ENCODE data around the gene GALNT17.

GALNT17 gene

GRCh38 chr7:71384094-71384493 lies 252.2 kb downstream of the GALNT17 start:
- DNase-seq (ENCODE audit: extremely low spot score), result no peak
- TF ChIP-seq NFRKB (IDR thresholded peaks at IDR 0.05) (no peak), PKNOX1 (IDR thresholded peaks at IDR 0.05) (no peak), LEF1 (IDR thresholded peaks at IDR 0.05; ENCODE audit: borderline replicate concordance) (no peak), FOXK2 (IDR thresholded peaks at IDR 0.05) (no peak), HDGF (IDR thresholded peaks at IDR 0.05; ENCODE audit: borderline replicate concordance) (no peak), BHLHE40 (IDR thresholded peaks at IDR 0.05; ENCODE audit: borderline replicate concordance) (no peak), FOXM1 (IDR thresholded peaks at IDR 0.05; ENCODE audit: borderline replicate concordance) (no peak), CTBP1 (IDR thresholded peaks at IDR 0.05; ENCODE audit: borderline replicate concordance) (no peak), ARNT (IDR thresholded peaks at IDR 0.05) (no peak), FOXA1 (IDR thresholded peaks at IDR 0.05) (no peak), ELF4 (IDR thresholded peaks at IDR 0.05) (no peak), SP1 (IDR thresholded peaks at IDR 0.05) (no peak)
- ChIA-PET POLR2A (no interaction called here), CTCF (no interaction called here)

DNA sequence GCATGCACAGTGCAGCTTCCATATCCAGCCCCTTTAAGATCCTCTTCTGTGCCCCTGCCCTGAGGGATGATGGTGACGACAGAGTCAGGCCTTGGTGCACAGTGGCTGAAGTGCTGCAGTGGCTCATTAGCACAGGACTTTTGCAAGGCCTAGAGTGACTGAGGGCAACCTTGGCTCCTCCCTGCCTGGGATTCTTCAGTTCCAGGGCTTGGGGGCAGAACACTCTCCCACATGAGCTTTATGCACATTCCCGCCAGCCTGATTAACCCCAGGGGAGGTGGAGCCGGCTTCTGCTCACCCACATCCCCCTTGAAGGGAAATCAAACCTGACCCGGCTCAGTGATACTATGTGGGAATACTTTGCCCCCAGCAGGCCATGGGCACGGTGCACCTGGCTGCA lies 253.4 kb downstream of the GALNT17 start:
- POLR2A ChIA-PET, result no interaction called here
- TF ChIP-seq TARDBP (IDR thresholded peaks at IDR 0.05) (no peak), FOXM1 (IDR thresholded peaks at IDR 0.05; ENCODE audit: borderline replicate concordance) (no peak), SUZ12 (IDR thresholded peaks at IDR 0.05) (no peak), NFRKB (IDR thresholded peaks at IDR 0.05) (no peak), SP1 (IDR thresholded peaks at IDR 0.05) (no peak)
- CTCF ChIA-PET, result no interaction called here
- no peak for DNase-seq (ENCODE audit: extremely low spot score)

- ChIA-PET POLR2A (no interaction called here), CTCF (no interaction called here)
- TF ChIP-seq BHLHE40 (IDR thresholded peaks at IDR 0.05; ENCODE audit: borderline replicate concordance) (no peak), ELF4 (IDR thresholded peaks at IDR 0.05) (no peak), CTBP1 (IDR thresholded peaks at IDR 0.05; ENCODE audit: borderline replicate concordance) (no peak), PKNOX1 (IDR thresholded peaks at IDR 0.05) (no peak)
- DNase-seq (ENCODE audit: extremely low spot score), result no peak
Observed at GRCh38 chr7:71386152-71386785, 254.3 kb downstream of the GALNT17 start.

DNA sequence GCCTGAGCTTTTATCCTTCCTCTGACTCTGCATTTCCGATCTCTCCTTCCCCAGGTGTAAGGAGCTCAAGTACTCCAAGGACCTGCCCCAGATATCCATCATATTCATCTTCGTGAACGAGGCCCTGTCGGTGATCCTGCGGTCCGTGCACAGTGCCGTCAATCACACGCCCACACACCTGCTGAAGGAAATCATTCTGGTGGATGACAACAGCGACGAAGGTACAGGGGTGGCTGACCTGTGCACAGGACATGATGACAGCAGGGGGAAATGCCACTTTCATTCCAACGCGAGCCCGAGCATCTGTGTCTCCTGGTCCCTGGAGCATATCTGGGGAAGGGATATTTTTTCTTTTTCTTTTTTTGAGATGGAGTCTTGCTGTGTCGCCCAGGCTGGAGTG lies 256.2 kb downstream of the GALNT17 start:
- ChIA-PET CTCF (no interaction called here), POLR2A (no interaction called here)
- TF ChIP-seq FOXM1 (IDR thresholded peaks at IDR 0.05; ENCODE audit: borderline replicate concordance) (no peak), ELF4 (IDR thresholded peaks at IDR 0.05) (no peak), ARNT (IDR thresholded peaks at IDR 0.05) (no peak), HDGF (IDR thresholded peaks at IDR 0.05; ENCODE audit: borderline replicate concordance) (no peak), FOXA1 (IDR thresholded peaks at IDR 0.05) (no peak), PKNOX1 (IDR thresholded peaks at IDR 0.05) (no peak), SUZ12 (IDR thresholded peaks at IDR 0.05) (no peak), ZNF384 (IDR thresholded peaks at IDR 0.05) (no peak), BHLHE40 (IDR thresholded peaks at IDR 0.05; ENCODE audit: borderline replicate concordance) (no peak), NFRKB (IDR thresholded peaks at IDR 0.05) (no peak), FOXK2 (IDR thresholded peaks at IDR 0.05) (no peak)
- no peak for DNase-seq (ENCODE audit: extremely low spot score)

- TF ChIP-seq SUZ12 (IDR thresholded peaks at IDR 0.05), result no peak
- TF ChIP-seq L3MBTL2 (conservative IDR thresholded peaks at IDR 0.05), result no peak
- no peak for TF ChIP-seq ZNF384 (IDR thresholded peaks at IDR 0.05)
- no peak for TF ChIP-seq LEF1 (IDR thresholded peaks at IDR 0.05; ENCODE audit: borderline replicate concordance)
- no peak for TF ChIP-seq FOXA1 (IDR thresholded peaks at IDR 0.05)
- no peak for TF ChIP-seq TARDBP (IDR thresholded peaks at IDR 0.05)
- TF ChIP-seq SP1 (IDR thresholded peaks at IDR 0.05), result no peak
- no peak for TF ChIP-seq FOXK2 (IDR thresholded peaks at IDR 0.05)
- TF ChIP-seq ARNT (IDR thresholded peaks at IDR 0.05), result no peak
- TF ChIP-seq FOXM1 (IDR thresholded peaks at IDR 0.05; ENCODE audit: borderline replicate concordance), result no peak
- TF ChIP-seq CTBP1 (IDR thresholded peaks at IDR 0.05; ENCODE audit: borderline replicate concordance), result no peak
- no peak for TF ChIP-seq PKNOX1 (IDR thresholded peaks at IDR 0.05)
- ChIA-PET POLR2A (no interaction called here), CTCF (no interaction called here)
- DNase-seq (ENCODE audit: extremely low spot score), result no peak
Observed at GRCh38 chr7:71389976-71390375, 258.0 kb downstream of the GALNT17 start.

DNA sequence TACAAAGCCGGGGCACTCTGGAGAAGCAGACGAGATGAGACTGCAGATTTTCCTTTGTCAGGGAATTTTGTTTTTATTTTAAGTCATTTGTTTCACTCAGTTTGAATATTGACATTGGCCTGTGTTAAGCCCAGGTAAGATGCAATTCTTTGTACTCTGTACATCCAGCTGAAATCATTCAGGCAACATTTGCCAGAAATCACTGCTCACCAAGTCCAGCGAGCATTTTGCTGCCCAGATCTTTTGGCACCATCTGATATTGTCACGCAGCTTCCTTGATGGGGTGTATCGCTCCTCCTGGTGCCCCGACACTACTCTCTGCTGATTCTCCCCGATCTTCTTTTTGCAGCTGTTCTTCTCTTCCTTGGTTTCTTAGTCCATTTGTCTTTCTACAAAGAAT lies 261.7 kb downstream of the GALNT17 start:
- CTCF ChIA-PET, result no interaction called here
- no peak for DNase-seq (ENCODE audit: extremely low spot score)
- POLR2A ChIA-PET, result no interaction called here
- TF ChIP-seq ZNF384 (IDR thresholded peaks at IDR 0.05) (no peak), SP1 (IDR thresholded peaks at IDR 0.05) (no peak), HDGF (IDR thresholded peaks at IDR 0.05; ENCODE audit: borderline replicate concordance) (no peak), BHLHE40 (IDR thresholded peaks at IDR 0.05; ENCODE audit: borderline replicate concordance) (no peak), TARDBP (IDR thresholded peaks at IDR 0.05) (no peak), PKNOX1 (IDR thresholded peaks at IDR 0.05) (no peak), CTBP1 (IDR thresholded peaks at IDR 0.05; ENCODE audit: borderline replicate concordance) (no peak), L3MBTL2 (conservative IDR thresholded peaks at IDR 0.05) (no peak), FOXM1 (IDR thresholded peaks at IDR 0.05; ENCODE audit: borderline replicate concordance) (no peak), ARNT (IDR thresholded peaks at IDR 0.05) (no peak), FOXA1 (IDR thresholded peaks at IDR 0.05) (no peak), FOXK2 (IDR thresholded peaks at IDR 0.05) (no peak), LEF1 (IDR thresholded peaks at IDR 0.05; ENCODE audit: borderline replicate concordance) (no peak), SUZ12 (IDR thresholded peaks at IDR 0.05) (no peak), NFRKB (IDR thresholded peaks at IDR 0.05) (no peak), ELF4 (IDR thresholded peaks at IDR 0.05) (no peak)
